HG03064 (cell line): ENCODE results near the gene C5orf46.

Experiments
- ATAC-seq: cut with Tn5 transposase; IDR thresholded peaks from one replicate; pipeline ENCODE4 v1.9.1; 2021; ENCODE audit warnings: low read depth; ENCODE audit not compliant: unreplicated experiment

The C5orf46 gene

DNA sequence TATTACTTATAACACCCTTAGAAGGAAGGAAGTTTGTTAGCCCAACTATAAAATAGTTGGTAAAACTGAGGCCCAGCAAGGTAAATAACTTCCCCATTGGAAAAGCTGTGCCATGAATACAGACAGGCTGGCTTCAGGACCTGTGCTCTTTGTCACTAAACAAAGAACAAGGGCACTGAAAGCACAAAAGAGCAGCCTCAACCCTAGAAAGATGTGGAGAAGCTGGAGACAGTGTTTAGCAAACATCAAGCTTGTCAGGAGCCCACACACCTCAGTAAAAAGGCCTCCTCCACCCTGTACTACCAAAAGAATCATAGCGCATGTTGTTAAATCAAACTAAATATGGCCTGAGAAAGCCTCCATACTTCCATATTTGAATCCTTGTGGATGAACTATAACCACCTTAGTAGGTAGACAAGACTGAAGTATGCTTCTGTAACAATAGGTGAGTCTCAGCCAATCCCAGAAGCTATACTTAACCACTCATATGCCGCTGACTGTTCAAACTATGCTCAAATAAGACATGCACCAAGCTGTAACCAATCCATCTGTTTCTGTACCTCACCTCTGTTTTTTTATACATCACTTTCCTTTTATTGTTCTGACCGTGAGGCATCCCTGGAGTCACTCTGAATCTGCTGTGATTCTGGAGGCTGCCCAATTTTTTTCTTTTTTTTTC lies 46.2 kb downstream of the C5orf46 start:
- ATAC-seq, result no peak

DNA sequence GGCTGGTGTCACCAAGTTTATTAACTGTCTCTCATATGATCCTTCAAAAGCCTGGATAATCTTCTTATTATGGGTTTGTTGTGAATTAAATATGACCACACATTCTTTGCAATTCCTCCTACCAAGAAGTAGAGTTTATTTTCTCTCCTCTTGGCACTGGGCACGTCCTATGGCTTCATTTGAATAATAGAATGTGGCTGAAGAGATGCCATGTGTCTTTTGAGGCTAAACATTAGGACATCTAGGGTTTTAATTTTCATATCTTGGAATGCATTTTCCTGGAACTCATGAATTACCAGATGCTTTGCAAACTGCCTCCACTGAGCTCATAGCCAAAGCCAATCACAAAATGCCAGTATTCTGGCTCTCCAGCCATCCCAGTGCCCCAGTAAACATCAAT lies 47.8 kb downstream of the C5orf46 start:
- no peak for ATAC-seq

DNA sequence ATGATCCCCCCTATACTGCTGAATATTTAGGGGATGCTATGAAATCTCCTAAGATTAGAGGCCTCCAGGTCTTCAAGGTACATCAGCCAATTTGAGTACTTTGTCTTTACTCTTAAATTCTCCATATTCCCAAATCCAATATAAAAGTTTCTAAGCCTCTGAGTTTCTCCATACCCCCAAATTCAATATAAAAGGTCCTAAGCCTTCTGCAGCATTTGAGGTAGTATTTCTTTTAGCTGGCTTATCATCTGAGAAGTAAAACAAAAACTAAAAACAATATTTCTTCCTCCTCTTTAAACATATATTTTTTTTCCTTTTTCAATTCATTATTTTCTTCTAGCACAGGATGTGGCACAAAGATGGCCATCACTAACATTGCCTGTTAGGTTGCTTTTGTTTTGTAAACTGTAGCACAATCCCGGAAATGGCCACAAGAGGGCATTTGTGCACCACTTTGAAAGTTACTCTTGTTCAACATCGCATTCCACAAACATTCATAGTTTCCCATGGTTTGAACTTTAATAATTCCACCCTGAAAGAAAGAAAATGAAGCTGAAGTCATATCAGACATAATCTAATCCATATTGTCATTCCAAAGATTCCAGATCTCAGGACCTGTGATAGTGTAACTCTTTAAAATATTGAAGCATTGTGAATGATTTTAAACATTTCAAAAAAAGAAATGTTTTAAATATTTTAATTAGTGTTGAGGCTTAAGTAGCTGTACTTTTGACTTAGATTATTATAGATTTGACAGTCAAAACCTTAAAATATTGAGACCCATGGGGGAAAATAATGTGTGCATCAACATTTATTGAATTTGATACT lies 48.8 kb downstream of the C5orf46 start:
- ATAC-seq, result peak; percentile 86

DNA sequence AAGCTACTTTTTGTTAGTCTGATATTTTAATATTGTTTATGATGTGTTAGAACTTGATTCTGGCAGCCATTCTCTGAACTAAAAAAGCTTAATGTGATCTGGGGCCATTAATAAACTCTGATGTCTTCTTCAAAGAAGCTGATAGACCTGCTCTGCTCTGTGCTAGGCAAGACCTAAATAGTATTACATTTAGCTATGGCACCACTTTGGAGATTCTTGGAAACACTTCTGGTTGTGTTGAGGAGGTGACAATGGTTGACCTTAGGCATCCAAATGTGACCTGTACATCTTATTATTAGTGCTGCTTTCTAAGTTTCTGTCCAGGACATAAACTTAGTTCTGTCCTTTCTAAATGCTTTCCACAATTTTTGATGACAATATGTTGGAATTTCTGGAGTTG lies 49.5 kb downstream of the C5orf46 start:
- ATAC-seq, result no peak

DNA sequence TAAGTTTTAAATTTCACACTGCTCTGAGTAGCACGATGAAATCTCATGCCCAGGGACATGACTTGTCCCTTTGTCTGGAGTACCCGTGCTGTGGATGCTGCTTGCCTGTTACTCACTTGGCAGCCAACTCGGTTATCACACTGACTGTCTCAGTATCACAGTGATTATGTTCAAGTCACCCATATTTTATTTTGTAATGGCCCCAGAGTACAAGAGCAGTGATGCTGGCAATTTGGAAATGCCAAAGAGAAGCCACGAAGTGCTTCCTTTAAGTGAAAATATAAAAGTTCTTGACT lies 50.6 kb downstream of the C5orf46 start:
- ATAC-seq, result no peak

DNA sequence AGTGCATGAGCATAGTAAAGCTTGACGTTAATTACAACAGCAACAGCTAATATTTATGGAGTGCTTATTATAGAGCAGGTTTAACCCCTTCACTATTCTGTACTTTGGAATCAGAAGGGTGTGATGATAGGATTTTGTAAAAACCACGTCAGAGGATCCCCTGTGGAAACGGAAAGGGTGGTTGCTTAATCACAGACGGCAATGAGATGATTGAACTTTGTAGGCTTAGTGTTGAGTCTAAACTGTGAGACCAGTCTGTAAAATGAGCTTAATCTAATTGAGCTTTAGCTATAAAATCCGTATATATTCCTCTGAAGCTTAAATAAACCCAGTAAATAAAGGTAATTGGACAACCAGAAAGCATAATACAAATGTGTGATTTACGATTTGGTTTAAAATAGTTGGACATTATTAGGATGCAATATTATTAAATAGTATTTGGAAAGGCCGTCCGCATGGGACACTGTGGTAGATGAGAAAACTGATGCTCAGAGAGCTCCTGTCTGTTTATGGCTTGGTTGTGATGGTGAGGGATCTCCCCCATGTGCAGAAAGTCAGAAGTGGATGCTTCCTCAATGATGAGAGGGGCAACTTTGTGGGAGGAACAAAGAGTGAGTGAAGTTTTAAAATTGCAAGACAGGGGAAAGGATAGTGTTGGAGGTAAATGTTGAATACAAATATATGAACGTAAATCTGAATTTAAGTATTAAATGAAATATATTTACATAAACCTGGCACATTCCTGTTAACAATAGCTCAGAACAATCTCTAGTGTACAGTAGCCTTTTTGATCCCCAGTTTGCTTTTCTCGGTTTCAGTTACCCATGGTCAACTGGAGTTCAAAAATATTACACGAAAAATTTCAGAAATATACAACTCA lies 51.2 kb downstream of the C5orf46 start:
- no peak for ATAC-seq

DNA sequence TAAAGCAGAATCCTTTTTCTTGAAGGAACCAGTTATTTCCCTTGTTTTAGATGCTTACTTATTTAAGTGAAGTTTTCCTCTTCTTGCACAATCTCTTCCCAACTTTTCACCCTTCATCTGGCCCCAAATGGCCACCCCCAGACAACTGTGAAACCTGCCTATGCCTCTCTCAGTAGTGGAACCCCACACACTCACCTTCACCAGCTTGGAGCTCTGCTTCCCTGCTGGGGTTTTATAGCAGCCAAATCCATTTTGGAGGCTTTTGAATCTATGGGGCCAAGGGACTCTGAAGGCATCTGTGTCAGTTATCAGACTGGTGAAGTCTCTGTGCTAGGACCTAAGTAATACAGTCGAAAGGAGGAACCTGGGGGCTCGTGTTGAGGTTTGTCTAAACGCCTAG lies 52.0 kb downstream of the C5orf46 start:
- ATAC-seq, result no peak

DNA sequence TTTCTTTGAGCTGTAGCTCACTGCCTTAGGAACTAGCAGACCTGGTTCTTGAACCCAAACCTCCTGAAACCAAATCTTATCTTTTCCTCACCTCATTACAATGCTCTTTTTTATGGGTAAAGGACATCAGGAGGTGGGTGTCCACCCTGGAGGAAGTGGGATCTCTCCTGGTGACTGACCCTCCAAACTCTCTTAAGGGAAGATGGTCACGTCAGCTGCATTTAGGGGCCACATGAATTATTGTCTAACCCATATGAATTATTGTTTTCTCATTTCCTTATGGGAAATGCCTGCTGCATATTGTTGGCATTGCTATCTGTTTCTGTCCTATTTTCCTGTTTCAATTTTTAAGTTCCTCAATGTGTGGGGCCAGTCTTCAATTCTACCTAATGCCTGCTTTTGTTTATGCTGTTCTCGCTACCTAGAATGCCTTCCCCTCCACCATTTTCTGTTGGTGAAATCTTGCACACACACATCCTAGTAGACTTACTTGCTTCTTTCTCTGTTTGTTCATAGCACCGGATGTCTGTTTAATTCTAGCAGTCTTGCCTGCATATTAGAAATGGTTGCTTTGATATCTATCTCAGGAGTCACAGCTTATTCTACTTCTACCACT lies 52.9 kb downstream of the C5orf46 start:
- no peak for ATAC-seq

GRCh38 chr5:147852365-147852764 lies 54.0 kb downstream of the C5orf46 start:
- ATAC-seq, result no peak

DNA sequence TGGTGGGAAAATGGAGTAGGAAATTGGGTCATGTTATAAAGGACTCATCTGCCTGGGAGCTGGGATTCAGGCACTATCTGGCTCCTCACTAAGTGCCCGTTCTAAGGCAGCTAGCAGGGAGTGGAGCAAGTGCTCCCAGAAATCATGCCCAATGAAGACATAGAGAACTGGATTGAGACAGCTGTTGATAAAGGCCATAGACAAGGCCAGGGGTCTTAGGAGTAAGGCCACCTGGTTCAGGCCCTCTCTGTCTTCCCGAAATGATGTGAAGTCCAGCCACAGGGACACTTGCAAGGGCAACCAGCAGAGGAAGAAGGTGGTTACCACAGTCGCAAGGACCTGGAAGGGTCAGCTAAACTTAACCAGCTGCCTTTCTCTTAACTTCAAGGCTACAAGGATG lies 54.8 kb downstream of the C5orf46 start:
- no peak for ATAC-seq

DNA sequence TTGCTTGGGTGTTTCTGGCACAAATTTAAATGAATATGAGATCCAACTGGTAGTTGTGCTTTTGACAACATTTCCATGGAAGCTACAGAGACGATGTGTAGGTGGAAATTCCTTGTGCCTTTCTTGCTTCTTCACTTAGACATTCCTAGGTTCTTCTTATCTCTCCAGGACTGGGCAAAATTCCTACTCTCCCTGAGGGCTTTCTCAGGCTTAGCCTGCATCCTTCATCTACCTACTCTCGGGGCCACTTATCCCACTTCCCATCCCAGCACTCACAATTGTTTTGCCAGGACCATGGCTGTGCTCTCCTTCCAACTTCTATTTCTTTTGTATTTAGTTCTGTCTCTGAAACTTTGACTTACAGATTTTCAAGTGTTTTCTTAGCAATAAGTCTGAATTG lies 57.1 kb downstream of the C5orf46 start:
- no peak for ATAC-seq

- no peak for ATAC-seq
These were observed 60.7 kb downstream of the C5orf46 start for GRCh38 chr5:147845618-147846017.

DNA sequence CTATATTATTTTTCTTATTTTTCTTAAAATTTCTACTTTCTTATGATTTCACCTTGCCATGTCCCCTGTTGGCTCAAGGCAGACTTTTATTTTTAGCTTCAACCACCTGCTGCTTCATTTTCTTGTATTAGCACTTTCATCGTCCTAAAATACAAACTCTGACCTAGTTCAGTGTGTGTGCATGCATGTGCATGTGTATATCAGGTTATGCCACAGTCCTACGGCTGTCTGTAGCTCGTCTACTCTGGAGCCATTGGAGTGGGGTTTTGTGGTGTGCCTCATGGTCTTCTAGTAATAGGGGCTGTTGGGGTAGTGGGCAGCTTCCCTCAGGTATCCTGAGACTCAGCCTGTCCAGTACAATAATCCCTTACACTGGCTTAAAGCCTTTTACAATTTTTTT lies 61.5 kb downstream of the C5orf46 start:
- ATAC-seq, result no peak

DNA sequence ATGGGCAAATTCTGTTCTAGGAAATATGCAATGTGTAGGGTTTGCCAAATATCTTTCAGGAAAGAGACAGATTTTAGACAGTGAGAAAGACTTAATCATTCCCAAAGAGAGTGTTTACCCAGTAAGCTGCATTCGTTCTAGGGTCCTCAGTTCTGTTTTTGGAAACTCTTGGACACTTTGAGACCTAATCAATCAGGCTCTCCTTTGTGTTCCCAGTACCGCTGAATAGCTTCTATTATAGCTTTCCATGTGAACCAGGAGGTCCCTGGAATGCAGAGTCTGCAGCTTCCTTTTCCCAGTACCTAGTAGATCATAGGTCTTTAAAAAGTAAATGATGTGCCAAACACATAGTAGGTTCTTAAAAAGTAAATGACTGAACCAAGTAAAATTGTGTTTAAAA lies 63.5 kb downstream of the C5orf46 start:
- ATAC-seq, result no peak
